ENCODE measurements around the gene PHC2.

DNA sequence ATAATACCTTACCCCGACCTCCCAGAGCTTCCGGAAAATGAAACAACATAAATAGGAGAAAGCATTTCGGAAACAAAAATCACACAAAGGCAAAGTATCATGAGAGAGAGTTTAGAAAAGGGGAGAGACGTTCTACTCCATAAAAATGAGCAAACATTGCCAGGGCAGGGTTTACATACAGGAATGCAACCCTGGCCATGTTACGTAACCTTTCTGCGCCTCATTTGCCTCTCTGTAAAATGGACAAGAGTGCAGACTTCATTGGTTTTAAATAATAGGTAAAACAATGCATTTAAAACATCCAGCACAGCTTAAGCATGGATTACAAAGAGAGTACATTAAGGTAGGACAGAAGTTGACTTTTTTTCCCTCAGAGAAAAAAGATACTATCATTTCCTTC is 45.6 kb downstream of the PHC2 start:
- TF ChIP-seq, protein P1, sequence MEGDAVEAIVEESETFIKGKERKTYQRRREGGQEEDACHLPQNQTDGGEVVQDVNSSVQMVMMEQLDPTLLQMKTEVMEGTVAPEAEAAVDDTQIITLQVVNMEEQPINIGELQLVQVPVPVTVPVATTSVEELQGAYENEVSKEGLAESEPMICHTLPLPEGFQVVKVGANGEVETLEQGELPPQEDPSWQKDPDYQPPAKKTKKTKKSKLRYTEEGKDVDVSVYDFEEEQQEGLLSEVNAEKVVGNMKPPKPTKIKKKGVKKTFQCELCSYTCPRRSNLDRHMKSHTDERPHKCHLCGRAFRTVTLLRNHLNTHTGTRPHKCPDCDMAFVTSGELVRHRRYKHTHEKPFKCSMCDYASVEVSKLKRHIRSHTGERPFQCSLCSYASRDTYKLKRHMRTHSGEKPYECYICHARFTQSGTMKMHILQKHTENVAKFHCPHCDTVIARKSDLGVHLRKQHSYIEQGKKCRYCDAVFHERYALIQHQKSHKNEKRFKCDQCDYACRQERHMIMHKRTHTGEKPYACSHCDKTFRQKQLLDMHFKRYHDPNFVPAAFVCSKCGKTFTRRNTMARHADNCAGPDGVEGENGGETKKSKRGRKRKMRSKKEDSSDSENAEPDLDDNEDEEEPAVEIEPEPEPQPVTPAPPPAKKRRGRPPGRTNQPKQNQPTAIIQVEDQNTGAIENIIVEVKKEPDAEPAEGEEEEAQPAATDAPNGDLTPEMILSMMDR (conservative IDR thresholded peaks at IDR 0.05; ENCODE audit: low read length) = no peak
- TF ChIP-seq EZH2phosphoT487 (IDR thresholded peaks at IDR 0.05; ENCODE audit: borderline replicate concordance) = no peak
